Measurements from ENCODE around the gene TK1. TPM values are rescaled to one million over a fixed set of nuclear protein-coding genes. Genes with fewer than 3 reads are reported as not detected.
A peak's percentile ranks its signal among the peaks of the same experiment; 100 is the strongest.

TK1 gene
- total RNA-seq, 1 experiment from 2014 or later = 72.5 TPM

- no peak overlapping the region for H3K4me3 Mint-ChIP-seq
- POLR2A ChIA-PET = interaction anchor here (1.6 to 1.8 kb wide), 2 partner anchors 23 to 35 kb away, joined by 3 to 7 read pairs; no protein-coding TSS in a partner anchor
- TF ChIP-seq ZNF416 (CRISPR knock-in tag; IDR thresholded peaks at IDR 0.05) (no peak), IRF2 (CRISPR knock-in tag; IDR thresholded peaks at IDR 0.05; ENCODE audit: borderline replicate concordance, low read depth) (no peak), TP53 (CRISPR knock-in tag; IDR thresholded peaks at IDR 0.05) (no peak), FOXP1 (CRISPR knock-in tag; IDR thresholded peaks at IDR 0.05; ENCODE audit: borderline replicate concordance) (no peak), ZNF532 (CRISPR knock-in tag; IDR thresholded peaks at IDR 0.05; ENCODE audit: borderline replicate concordance) (no peak), TEAD4 (CRISPR knock-in tag; IDR thresholded peaks at IDR 0.05) (no peak), EMX1 (CRISPR knock-in tag; IDR thresholded peaks at IDR 0.05) (no peak), OVOL2 (CRISPR knock-in tag; IDR thresholded peaks at IDR 0.05; ENCODE audit: borderline replicate concordance) (no peak), MLX (CRISPR knock-in tag; IDR thresholded peaks at IDR 0.05) (no peak), ESRRA (CRISPR knock-in tag; IDR thresholded peaks at IDR 0.05; ENCODE audit: borderline replicate concordance) (no peak), PRRX2 (CRISPR knock-in tag; IDR thresholded peaks at IDR 0.05) (no peak), NR1H2 (CRISPR knock-in tag; IDR thresholded peaks at IDR 0.05) (no peak), GRHL2 (CRISPR knock-in tag; IDR thresholded peaks at IDR 0.05; ENCODE audit: insufficient replicate concordance, severe bottlenecking) (no peak), USF2 (CRISPR knock-in tag; IDR thresholded peaks at IDR 0.05) (no peak), ZNF396 (CRISPR knock-in tag; IDR thresholded peaks at IDR 0.05; ENCODE audit: borderline replicate concordance) (no peak)
- TF ChIP-seq, protein P1, sequence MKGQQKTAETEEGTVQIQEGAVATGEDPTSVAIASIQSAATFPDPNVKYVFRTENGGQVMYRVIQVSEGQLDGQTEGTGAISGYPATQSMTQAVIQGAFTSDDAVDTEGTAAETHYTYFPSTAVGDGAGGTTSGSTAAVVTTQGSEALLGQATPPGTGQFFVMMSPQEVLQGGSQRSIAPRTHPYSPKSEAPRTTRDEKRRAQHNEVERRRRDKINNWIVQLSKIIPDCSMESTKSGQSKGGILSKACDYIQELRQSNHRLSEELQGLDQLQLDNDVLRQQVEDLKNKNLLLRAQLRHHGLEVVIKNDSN (CRISPR knock-in tag; IDR thresholded peaks at IDR 0.05) = no peak
- TF ChIP-seq, protein P2, sequence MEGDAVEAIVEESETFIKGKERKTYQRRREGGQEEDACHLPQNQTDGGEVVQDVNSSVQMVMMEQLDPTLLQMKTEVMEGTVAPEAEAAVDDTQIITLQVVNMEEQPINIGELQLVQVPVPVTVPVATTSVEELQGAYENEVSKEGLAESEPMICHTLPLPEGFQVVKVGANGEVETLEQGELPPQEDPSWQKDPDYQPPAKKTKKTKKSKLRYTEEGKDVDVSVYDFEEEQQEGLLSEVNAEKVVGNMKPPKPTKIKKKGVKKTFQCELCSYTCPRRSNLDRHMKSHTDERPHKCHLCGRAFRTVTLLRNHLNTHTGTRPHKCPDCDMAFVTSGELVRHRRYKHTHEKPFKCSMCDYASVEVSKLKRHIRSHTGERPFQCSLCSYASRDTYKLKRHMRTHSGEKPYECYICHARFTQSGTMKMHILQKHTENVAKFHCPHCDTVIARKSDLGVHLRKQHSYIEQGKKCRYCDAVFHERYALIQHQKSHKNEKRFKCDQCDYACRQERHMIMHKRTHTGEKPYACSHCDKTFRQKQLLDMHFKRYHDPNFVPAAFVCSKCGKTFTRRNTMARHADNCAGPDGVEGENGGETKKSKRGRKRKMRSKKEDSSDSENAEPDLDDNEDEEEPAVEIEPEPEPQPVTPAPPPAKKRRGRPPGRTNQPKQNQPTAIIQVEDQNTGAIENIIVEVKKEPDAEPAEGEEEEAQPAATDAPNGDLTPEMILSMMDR (IDR thresholded peaks at IDR 0.05) = no peak
- no peaks in the 10 kb centered on the region for H3K9me3 Mint-ChIP-seq
- DNase-seq (ENCODE audit: low spot score) = no peak
- H3K36me3 Mint-ChIP-seq = peaks cover 54% of the 10 kb centered on the region
- CTCF ChIA-PET = interaction anchor here (0.7 to 6.4 kb wide), 21 partner anchors 9 to 246 kb away, joined by 3 to 85 read pairs (median 4); partner anchors contain the start of genes AFMID, BIRC5 and TK1
- peak overlapping the region; percentile 68; the same call in 1 of the 2 replicates for H3K27ac Mint-ChIP-seq
- ATAC-seq = no peak
- H3K4me1 Mint-ChIP-seq = peaks cover 45% of the 10 kb centered on the region
- no peaks in the 10 kb centered on the region for H3K27me3 Mint-ChIP-seq (ENCODE audit: low read depth)
Observed at GRCh38 chr17:78175643-78175981, 11.2 kb downstream of the TK1 start.

Data from WTC11 (cell line).